GM18861 (cell line): ENCODE data around the gene LIME1.
A peak's percentile ranks its signal among the peaks of the same experiment; 100 is the strongest.
"Not testable (repeated sequence)": the region's sequence is repeated elsewhere in the genome, so short reads cannot be mapped to it uniquely, and the experiment has no call there.

ENCODE experiments used
- ATAC-seq: cut with Tn5 transposase; IDR thresholded peaks from one replicate; pipeline ENCODE4 v1.9.1; 2021; ENCODE audit not compliant: unreplicated experiment

Gene LIME1

GRCh38 chr20:63707558-63708300 lies 28.7 kb upstream of the LIME1 start, which contains the start of the genes ARFRP1 and ZGPAT:
Gene ARFRP1 (minus strand): TSS chr20:63707976. CDS start chr20:63707091, 885 bp downstream.
Gene ZGPAT (plus strand): TSS chr20:63708039. CDS start chr20:63708581, 542 bp downstream.
- peak; percentile 66 for ATAC-seq

- peak; percentile 6 for ATAC-seq
Measured at GRCh38 chr20:63708301-63709148, 27.9 kb upstream of the LIME1 start.

- ATAC-seq, result no peak
Measured at GRCh38 chr20:63709149-63709527, 27.3 kb upstream of the LIME1 start.

- no peak for ATAC-seq
Measured at GRCh38 chr20:63711085-63711645, 25.3 kb upstream of the LIME1 start.

- ATAC-seq, result no peak
Measured at GRCh38 chr20:63712191-63712590, 24.3 kb upstream of the LIME1 start.

- no peak for ATAC-seq
Measured at GRCh38 chr20:63714858-63715257, 21.6 kb upstream of the LIME1 start.

- no peak for ATAC-seq
Measured at GRCh38 chr20:63718996-63719395, 17.5 kb upstream of the LIME1 start.

- not testable (repeated sequence) for ATAC-seq
Measured at GRCh38 chr20:63722967-63723622, 13.4 kb upstream of the LIME1 start.

GRCh38 chr20:63730189-63730733 lies 6.2 kb upstream of the LIME1 start:
- not testable (repeated sequence) for ATAC-seq

- ATAC-seq, result no peak
Measured at GRCh38 chr20:63731410-63731809, 5.1 kb upstream of the LIME1 start.

GRCh38 chr20:63732118-63733095 lies 4.1 kb upstream of the LIME1 start:
- ATAC-seq, result no peak

GRCh38 chr20:63733117-63733516 lies 3.3 kb upstream of the LIME1 start:
- no peak for ATAC-seq

- no peak for ATAC-seq
Measured at GRCh38 chr20:63733579-63734081, 2.8 kb upstream of the LIME1 start.

GRCh38 chr20:63734111-63734945 lies 2.1 kb upstream of the LIME1 start:
- ATAC-seq, result no peak

GRCh38 chr20:63734946-63735858 lies 1.3 kb upstream of the LIME1 start:
- no peak for ATAC-seq

- ATAC-seq, result no peak
Measured at GRCh38 chr20:63736893-63737694, 630 bp downstream of the LIME1 start.

GRCh38 chr20:63737695-63737944 lies 1.2 kb downstream of the LIME1 start:
- no peak for ATAC-seq
